GM12872 (cell line): ENCODE measurements around the gene POLE.
A peak's percentile ranks its signal among the peaks of the same experiment; 100 is the strongest.

ENCODE experiments used
- TF ChIP-seq, protein P1 (sequence below): IDR thresholded peaks from 3 replicates; pipeline ENCODE4 v1.5.1; 2011; ENCODE audit warnings: low read depth, mild to moderate bottlenecking, low read length, moderate library complexity; ENCODE audit not compliant: insufficient read depth

Gene POLE

DNA sequence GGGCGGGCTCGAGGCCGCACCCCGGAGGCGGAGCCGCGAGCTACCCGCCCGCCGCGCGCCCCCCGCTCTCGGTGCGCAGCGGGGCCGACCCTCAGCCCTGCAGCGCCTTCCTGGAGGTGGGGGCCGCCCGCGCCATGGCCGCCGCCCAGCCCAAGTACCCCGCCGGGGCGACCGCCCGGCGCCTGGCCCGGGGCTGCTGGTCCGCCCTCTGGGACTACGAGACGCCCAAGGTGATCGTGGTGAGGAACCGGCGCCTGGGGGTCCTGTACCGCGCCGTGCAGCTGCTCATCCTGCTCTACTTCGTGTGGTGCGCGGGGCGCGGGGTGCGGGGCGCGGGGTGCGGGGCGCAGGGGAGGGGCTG is 68.5 kb downstream of the POLE start, which contains the start of gene P2RX2:
P2RX2 (plus strand) TSS at position 94 of the 361 bp plus-strand sequence; CDS start at position 135, 41 bp downstream.
- TF ChIP-seq, protein P1, sequence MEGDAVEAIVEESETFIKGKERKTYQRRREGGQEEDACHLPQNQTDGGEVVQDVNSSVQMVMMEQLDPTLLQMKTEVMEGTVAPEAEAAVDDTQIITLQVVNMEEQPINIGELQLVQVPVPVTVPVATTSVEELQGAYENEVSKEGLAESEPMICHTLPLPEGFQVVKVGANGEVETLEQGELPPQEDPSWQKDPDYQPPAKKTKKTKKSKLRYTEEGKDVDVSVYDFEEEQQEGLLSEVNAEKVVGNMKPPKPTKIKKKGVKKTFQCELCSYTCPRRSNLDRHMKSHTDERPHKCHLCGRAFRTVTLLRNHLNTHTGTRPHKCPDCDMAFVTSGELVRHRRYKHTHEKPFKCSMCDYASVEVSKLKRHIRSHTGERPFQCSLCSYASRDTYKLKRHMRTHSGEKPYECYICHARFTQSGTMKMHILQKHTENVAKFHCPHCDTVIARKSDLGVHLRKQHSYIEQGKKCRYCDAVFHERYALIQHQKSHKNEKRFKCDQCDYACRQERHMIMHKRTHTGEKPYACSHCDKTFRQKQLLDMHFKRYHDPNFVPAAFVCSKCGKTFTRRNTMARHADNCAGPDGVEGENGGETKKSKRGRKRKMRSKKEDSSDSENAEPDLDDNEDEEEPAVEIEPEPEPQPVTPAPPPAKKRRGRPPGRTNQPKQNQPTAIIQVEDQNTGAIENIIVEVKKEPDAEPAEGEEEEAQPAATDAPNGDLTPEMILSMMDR: no peak

- TF ChIP-seq, protein P1: no peak
These were observed 69.1 kb downstream of the POLE start for GRCh38 chr12:132617822-132618682.

DNA sequence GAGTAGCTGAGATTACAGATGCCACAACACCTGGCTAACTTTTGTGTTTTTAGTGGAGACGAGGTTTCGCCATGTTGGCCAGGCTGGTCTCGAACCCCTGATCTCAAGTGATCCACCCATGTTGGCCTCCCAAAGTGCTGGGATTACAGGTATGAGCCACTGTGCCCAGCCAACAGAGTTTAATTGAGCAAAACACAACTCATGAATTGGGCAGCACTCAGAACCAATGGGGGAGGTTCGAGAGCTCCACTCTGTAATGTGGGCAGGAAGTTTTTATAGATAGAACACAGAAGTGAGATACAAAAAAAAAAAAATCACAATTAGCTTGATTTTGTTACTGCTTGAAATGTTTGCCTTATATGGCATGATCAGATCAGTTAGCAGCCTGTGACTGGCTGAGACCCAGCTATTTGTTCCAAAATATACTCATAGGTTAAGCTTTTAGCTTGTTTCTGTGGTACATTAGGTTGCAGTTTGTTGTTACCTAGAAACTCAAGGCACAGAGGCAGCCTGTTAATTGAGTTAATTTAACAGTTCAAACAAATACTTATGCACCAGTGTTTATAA is 69.9 kb downstream of the POLE start:
- TF ChIP-seq, protein P1: no peak

DNA sequence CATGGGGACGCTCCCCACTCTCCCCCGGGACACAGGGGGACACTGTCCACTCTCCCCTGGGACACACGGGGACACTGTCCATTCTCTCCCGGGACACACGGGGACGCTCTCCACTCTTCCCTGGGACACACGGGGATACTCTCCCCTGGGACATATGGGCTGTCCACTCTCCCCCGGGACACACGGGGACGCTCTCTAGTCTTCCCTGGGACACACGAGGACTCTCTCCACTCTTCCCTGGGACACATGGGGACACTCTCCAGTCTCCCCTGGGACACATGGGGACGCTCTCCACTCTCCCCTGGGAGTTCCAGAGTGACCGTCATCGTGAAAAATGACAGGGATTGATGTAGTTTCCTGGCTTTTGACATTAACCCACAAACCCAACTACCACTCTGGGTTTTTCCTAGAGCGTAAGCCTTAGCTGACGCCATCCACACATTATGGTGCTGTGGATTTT is 71.5 kb downstream of the POLE start:
- TF ChIP-seq, protein P1: no peak

DNA sequence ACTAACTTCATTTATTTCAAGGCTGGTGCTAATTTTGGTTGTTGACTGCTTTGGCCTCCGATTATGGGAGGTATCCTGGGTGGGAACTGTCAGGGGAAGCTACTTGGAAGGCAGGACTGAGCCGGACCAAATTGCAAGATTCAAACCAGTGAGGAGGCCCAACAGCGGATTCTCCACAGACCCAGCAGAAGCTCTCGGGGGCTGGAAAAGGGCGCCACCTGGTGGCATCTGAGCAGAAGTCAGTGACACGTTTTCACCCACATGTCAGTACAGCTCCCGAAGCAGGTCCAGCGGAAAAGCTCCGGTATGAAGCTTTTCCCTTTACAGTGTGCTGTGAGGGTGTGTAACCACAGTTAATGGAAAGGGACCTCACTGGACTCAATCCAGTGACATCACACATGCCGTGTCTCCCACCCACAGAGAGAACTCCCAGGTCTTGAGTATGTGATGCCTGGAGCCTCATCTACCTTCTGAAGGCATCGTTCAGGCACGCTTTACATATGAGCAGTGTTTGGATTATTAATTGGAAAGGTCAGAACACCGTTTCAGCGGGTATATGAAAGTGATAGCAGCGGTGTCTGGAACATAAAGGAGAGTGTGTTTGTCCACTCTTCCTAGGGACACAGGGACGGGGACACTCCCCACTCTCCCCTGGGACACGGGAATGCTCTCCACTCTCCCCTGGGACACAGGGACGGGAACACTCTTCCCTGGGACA is 72.1 kb downstream of the POLE start:
- TF ChIP-seq, protein P1: peak; percentile 94

DNA sequence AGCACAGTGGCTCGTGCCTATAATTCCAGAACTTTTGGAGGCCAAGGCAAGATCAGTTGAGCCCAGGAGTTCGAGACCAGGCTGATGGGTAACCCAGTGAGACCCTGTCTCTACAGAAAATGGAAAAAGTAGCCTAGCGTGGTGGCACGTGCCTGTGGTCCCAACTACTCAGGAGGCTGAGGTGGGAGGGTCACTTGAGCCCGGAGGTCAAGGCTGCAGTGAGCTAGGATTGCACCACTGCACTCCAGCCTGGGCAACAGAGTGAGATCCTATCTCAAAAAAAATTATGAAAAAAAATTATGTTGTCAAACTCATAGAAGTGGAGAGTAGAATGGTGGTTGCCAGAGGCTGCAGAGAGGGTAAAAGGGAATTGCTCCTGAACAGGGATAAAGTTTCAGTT is 73.1 kb downstream of the POLE start:
- TF ChIP-seq, protein P1: no peak

DNA sequence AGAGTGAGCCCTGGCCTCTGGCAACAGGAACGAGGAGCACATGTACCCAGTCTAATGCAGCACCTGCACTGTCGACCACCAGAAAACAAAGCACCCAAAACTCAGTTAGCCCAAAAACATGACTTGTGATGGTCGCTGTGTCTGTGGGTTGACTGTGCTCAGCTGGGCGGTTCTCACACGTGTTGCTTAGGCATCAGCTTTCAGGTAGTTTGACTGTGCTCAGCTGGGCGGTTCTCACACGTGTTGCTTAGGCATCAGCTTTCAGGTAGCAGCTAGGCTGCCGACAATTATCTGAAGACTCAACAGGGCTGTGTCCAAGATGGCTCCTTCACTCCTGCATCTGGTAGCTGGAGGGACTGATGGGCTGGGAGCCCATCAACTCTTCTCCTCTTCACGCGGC is 75.5 kb downstream of the POLE start:
- TF ChIP-seq, protein P1: no peak
